AG08396 (cell line): ENCODE measurements around the gene IL11RA.

ENCODE experiments used
- DNase-seq: peaks from one replicate; pipeline ENCODE4 v3.0.0; 2012; ENCODE audit warnings: low spot score, mixed read lengths

The IL11RA gene

DNA sequence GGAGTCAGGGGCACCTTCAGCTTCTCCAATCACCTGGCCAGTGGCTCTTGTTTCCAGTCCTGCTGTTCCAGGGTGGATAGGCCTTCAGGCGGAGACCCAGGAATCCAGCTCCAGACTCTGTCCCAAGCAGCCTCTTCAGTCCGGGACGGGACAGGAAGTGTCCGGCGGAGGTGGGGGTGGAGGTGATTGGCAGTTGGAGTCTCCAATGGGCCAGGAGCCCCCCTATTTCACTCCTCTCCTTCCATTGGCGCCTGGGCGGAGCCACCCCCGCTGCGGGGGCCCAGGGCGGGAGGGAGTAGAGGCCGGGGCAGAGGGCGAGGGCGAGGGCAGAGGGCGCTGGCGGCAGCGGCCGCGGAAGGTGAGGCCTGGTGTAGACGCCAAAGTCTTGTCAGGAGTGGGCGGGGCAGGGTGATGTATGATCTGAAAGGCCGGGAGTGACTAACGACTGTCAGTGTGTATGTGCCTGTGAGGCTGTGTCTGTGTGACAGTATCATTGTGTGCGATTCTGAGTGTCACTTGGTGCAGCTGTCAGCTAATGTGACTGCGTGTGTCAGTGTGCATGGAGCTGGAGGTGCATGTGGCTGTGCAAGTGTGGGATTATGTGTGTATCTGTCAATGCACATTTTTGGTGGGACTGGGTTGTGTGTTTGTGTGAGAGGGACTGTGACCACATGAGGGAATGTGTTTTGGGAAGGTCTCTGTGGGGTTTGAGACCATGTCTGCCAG is at the start of gene IL11RA:
IL11RA (plus strand) TSS at position 310 of the 726 bp plus-strand sequence. CDS start 3,033 bp downstream, outside the sequence.
- peak; percentile 91 for DNase-seq

DNA sequence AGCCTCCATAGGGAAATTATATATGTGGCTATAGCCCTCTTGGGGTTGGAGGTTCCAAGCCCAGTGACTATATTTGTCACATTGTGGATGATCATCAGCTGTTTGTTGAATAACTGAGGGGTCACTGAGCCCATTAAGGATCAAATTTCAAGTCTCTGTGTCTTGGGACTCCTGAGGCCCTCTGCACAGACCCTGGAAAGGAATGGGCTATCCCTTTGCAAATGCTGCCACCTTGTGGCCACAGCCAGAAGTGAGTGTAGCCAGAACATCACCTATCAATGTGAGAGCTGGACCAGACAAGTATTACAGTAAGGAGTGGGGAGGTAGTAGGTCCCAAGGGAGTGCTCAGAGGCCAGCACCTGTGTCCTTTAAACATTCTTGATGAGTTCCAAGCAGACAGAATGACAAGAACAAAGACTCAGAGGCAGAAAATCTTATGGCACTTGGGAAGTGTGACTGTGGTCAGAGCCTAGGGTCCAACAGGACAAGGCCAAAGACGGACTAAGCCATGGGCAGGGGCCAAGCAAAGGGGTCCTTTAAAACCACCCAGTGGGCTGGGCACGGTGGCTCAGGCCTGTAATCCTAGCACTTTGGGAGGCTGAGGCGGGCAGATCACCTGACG is 48.3 kb upstream of the IL11RA start:
- peak; percentile 88 for DNase-seq

DNA sequence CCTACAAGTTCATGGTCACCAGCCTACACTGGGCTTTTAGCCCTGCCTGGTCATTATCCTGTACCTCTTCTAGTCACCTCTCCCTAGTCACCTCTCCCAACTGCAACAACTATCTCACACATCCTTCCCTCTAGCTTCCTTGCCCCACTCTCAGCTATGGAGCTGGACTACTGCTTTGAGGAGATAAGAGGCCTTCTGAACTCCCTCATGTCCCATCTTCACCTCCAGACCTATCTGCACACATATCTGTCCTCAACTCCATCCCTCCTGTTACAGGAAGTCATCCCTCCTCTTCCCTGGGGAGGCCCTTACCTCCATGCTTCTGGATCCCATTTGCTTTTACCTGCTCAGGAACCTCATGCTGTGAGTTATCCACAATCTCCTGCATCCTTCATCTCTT is 45.8 kb upstream of the IL11RA start:
- DNase-seq: no peak

DNA sequence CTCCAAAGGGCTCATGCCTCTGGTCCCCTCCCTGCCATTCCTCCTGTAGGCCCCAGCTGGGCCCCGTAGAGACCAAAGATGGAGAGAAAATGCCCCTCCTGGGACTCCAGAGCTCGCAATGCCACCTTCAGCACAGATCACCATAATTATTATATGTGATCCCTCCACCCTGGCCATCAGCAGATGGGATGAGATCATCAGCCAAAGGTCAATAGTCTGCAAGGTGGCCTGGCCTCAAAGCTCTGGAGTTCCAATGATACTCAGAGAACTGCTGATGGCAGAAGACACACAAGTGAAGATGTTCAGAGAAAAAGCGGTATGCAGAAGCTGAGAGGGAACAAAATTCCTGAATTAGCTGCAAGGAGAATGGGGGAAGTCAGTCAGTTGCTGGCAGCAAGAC is 45.1 kb upstream of the IL11RA start:
- no peak for DNase-seq

GRCh38 chr9:34607331-34607730 is 44.7 kb upstream of the IL11RA start:
- no peak for DNase-seq

- DNase-seq: no peak
Measured at GRCh38 chr9:34610434-34611206, 41.4 kb upstream of the IL11RA start.

GRCh38 chr9:34611251-34611810 is 40.7 kb upstream of the IL11RA start:
- peak; percentile 24 for DNase-seq

DNA sequence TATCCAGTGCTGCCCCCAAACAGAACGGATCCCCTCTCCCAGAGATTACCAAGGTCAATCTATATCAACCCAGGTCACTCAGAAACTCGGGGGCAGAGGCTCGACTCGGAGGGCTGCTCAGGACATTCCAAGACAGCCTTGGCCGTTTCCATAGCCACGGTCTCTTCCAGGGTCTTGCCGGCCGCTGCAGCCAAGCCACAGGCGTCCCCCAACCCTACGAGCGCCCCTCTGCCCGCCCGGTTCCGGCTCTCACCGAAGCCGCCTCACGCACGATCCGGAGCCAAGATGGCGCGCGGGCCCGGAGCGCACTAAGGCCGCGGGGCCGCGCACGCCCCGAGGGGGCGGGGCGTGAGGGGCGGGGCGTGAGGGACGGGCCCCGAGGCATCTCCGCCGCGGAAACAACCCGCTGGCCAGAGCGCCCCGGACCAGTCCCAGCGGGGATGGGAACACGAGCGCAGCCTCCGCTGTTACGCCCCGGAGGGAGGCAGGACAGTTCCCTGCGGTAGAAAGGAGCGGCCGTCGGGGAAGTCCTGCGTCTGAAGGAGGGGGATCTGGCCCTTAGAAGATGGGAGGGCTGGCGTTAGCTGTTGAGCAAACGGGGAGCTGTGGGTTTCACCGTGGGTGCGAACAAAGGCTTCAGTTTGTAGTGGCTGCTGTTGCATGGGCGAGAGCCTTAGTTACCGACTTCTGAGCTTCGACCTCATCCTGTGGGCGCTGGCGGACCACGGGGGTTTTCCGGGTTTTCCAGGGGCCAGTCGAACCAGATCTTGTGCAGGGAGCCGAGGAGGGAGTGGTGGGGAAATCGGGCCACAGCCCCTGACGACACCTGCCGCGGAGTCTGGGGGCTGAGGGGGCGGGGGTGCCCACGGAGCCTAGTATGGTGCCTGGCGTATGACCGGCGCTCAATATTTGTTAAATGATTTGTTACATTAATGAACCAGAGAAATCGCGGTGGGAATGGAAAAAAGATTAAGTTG is 39.9 kb upstream of the IL11RA start, which contains the start of gene RPP25L:
RPP25L (minus strand) TSS at position 287 of the 977 bp plus-strand sequence. CDS start 801 bp downstream, outside the sequence.
- DNase-seq: peak; percentile 98

GRCh38 chr9:34612788-34613390 is 39.1 kb upstream of the IL11RA start:
- DNase-seq: peak; percentile 87

- no peak for DNase-seq
Measured at GRCh38 chr9:34615132-34615531, 36.9 kb upstream of the IL11RA start.

DNA sequence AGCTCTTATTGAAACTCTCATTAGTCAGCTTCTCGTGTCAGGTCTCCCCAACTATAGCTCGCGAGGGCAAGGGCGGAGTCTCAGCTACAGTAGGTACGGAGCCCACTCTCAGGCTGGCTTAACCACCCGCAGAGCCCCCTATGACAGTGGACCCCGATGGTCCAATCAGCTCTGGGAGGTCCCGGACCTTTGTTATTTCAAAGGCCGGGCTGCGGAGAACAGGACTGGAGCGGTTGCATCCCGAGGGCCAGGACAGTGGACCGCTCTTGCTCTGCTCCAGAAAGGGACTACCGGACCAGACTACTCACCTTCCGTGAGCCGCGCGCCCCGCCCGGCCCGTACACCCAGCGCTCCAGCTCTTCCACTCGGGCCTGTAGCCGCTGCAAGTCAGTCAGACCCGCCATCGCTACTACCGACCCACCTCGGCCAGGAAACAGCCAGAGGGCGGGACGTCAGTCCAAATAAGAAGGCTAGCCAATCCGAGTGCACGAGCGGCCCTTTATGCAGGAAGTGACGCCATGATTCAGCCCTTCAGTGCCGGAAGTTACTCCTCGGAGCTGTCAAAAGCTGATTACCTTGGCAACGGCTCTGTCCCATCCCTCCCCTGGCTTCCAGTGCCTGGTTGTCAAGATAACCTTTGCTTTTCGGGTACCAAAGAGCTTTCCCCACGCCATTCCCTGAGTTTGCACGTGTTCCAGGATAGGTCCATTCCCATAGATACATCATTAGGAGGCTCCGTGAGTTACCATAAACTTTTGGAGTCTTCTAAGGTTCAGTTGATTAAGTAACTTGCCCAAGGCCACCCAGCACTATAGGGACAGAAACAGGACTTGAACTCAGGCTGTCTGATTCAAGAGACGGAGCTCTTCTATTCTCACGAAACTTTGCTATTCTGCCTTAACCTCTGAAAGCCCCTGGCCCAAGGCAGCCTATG is 31.7 kb upstream of the IL11RA start, which contains the start of gene DCTN3:
DCTN3 (minus strand) TSS at position 435 of the 934 bp plus-strand sequence; CDS start at position 404, 31 bp downstream.
- DNase-seq: peak; percentile 97

- DNase-seq: no peak
Measured at GRCh38 chr9:34623374-34624235, 28.4 kb upstream of the IL11RA start.

GRCh38 chr9:34624475-34625185 is 27.4 kb upstream of the IL11RA start:
- no peak for DNase-seq

- DNase-seq: no peak
Measured at GRCh38 chr9:34625186-34625486, 26.8 kb upstream of the IL11RA start.

DNA sequence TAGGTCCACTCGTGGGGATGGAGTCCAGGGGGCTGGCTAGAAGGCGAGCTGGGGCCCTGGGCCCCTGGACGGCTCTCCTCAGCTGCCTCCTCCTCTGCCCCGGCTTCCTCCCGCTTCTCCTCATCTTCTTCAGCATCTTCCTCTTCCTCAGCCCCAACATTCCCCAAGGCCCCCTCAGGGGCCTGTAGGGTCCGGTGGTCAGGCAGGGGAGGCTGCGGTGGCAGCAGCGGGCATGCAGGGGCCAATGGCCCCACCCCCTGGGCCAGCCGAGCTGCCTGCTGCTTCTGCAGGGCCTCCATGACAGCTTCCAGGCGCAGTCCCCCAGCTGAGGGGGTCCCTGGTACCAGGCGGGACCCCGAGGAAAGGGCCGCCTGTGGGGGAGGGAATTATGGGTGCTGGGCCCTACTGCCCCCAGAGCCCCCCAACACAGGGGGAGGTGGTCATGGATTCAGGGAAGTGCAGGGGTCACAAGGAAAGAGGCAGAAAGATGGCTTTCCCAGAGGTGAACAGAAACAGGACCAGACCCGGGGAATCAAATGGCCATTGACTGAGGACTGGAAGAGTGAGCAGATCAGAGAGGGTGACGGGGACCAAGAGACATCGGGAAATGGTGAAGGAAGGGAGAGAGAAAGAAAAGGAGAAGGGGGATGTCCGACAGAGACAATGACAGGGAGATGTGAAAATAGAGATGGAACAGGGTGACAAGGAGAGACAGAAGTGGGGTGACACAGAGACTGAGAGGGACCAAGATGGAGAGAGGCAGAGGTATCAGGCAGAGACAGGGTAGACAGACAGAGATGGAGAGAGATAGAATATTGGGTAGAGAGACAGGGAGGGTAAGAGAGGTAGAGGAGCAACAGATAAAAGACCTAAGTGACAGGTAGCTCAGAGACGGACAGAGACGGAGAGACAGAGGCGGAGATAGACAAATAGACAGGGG is 24.0 kb upstream of the IL11RA start:
- no peak for DNase-seq

DNA sequence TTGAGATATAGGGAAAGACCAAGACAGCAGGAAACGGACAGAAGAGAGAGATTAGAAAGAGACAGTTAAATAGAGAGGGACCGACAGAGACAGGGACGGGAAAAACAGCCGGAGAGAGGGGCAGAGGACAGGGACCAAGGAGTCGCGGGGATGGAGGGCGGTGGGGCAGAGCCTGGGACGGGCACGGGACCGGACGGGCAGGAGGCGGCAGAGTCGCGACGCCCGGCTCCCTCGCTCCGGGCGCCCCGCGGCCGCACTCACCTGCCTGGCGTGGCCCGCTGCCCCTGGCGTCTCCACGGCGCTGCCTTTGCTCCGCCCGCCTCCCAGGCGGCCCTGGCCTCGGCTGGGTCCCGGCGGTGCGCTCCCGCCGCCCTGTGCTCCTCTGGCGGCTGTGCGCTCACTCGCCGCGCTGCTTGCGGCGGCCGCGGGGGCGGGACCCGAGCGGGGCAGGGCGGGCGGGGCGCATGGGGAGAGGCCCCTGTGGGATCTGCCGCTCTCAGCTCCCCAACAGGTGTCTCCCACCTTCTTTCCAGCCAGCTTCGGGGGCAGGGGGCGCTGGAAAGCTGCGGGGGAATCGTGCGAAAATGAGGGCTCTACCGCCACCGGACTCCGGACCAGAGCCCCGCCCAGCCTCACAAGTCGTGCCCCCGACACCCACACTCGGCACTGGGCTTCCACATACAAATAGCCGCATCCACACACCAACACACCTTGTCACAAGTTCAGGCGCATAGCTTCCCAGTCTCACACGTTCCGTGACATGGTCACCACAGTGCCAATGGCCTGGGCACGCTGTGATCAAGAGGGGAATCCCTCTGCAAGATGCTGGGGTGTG is 23.1 kb upstream of the IL11RA start, which contains the start of gene ARID3C:
ARID3C (minus strand) TSS at position 411 of the 835 bp plus-strand sequence. CDS start 1,052 bp downstream, outside the sequence.
- peak; percentile 70 for DNase-seq
